ENCODE measurements around the gene IRF9.

The IRF9 gene

GRCh38 chr14:24114532-24115421 lies 46.3 kb upstream of the IRF9 start, which contains the start of the genes DCAF11 and NRL:
DCAF11 (plus strand) TSS chr14:24114777; CDS start chr14:24115595, 818 bp downstream.
NRL (minus strand) TSS chr14:24114949; CDS start chr14:24082848, 32,101 bp downstream.
- Histone ChIP-seq H2BK5ac (ENCODE audit: low read length) (peak within 1 kb of the TSS; percentile 96), H3K4me2 (ENCODE audit: insufficient read depth, low read length, poor library complexity, severe bottlenecking) (peak within 1 kb of the TSS; percentile 91), H4K8ac (ENCODE audit: low read depth, low read length) (peak within 1 kb of the TSS; percentile 86), H2BK120ac (ENCODE audit: low read depth, low read length) (peak within 1 kb of the TSS; percentile 93), H3K4me3 (ENCODE audit: low read length in 2 of 2) (peak within 1 kb of the TSS; percentile 75 to 88), H2AFZ (ENCODE audit: low read length) (peak within 1 kb of the TSS; percentile 96), H3K23ac (ENCODE audit: low read depth, low read length, poor library complexity) (peak within 1 kb of the TSS; percentile 98), H3K4me1 (ENCODE audit: control insufficient read depth in 2 of 2, insufficient read depth in 1 of 2, low read depth in 1 of 2, low read length in 2 of 2) (peaks cover 4 to 8% of the 10 kb centered on the region in 2 donors), H3K27ac (replicated peaks; ENCODE audit: low read length) (peak within 1 kb of the TSS; percentile 98), H2BK12ac (ENCODE audit: low read length) (peak within 1 kb of the TSS; percentile 100), H3K4ac (ENCODE audit: low read length) (no peak within 1 kb of the TSS), H3K27me3 (ENCODE audit: control insufficient read depth in 3 of 3, insufficient read depth in 3 of 3, low read depth in 1 of 3, low read length in 3 of 3) (no peaks in the 10 kb centered on the region), H3K14ac (ENCODE audit: low read length) (peak within 1 kb of the TSS; percentile 97), H3K9ac (ENCODE audit: low read depth, low read length, poor library complexity) (peak within 1 kb of the TSS; percentile 94), H3K36me3 (replicated peaks in 1 of 2; ENCODE audit: control insufficient read depth in 2 of 2, insufficient read depth in 2 of 2, low read length in 2 of 2) (peaks cover 13 to 39% of the 10 kb centered on the region in 2 donors), H3K79me1 (ENCODE audit: low read depth, low read length) (no peaks in the 10 kb centered on the region), H2AK5ac (ENCODE audit: low read depth, low read length) (peak within 1 kb of the TSS; percentile 82), H4K91ac (ENCODE audit: low read depth, low read length, poor library complexity) (peak within 1 kb of the TSS; percentile 96), H3K9me3 (replicated peaks in 1 of 2; ENCODE audit: control insufficient read depth in 2 of 2, insufficient read depth in 1 of 2, low read depth in 1 of 2, low read length in 2 of 2) (no peaks in the 10 kb centered on the region), H3K18ac (ENCODE audit: low read length) (peak within 1 kb of the TSS; percentile 100), H2BK15ac (ENCODE audit: low read length) (peak within 1 kb of the TSS; percentile 87)
- whole genome bisulfite sequencing, 2 donors (ENCODE audit: extremely low coverage in 2 of 2, insufficient read length in 2 of 2, insufficient replicate concordance in 1 of 2): no CpG with 5 or more reads among the region's 65 CpGs
- peak; percentile 99 for DNase-seq (ENCODE audit: low spot score)

GRCh38 chr14:24115422-24116127 lies 45.5 kb upstream of the IRF9 start:
- Histone ChIP-seq H3K23ac (ENCODE audit: low read depth, low read length, poor library complexity) (no peak overlapping the region), H4K8ac (ENCODE audit: low read depth, low read length) (no peak overlapping the region), H3K36me3 (replicated peaks in 1 of 2; ENCODE audit: control insufficient read depth in 2 of 2, insufficient read depth in 2 of 2, low read length in 2 of 2) (peaks cover 15 to 43% of the 10 kb centered on the region in 2 donors), H3K27me3 (ENCODE audit: control insufficient read depth in 3 of 3, insufficient read depth in 3 of 3, low read depth in 1 of 3, low read length in 3 of 3) (no peaks in the 10 kb centered on the region), H2AK5ac (ENCODE audit: low read depth, low read length) (no peak overlapping the region), H3K14ac (ENCODE audit: low read length) (no peak overlapping the region), H2AFZ (ENCODE audit: low read length) (peak overlapping the region; percentile 96), H3K79me1 (ENCODE audit: low read depth, low read length) (no peaks in the 10 kb centered on the region), H3K4me3 (ENCODE audit: low read length in 2 of 2) (peak overlapping the region; percentile 75 to 87), H3K9me3 (replicated peaks in 1 of 2; ENCODE audit: control insufficient read depth in 2 of 2, insufficient read depth in 1 of 2, low read depth in 1 of 2, low read length in 2 of 2) (no peaks in the 10 kb centered on the region), H2BK12ac (ENCODE audit: low read length) (no peak overlapping the region), H4K91ac (ENCODE audit: low read depth, low read length, poor library complexity) (no peak overlapping the region), H2BK5ac (ENCODE audit: low read length) (no peak overlapping the region), H3K4ac (ENCODE audit: low read length) (no peak overlapping the region), H3K27ac (replicated peaks; ENCODE audit: low read length) (no peak overlapping the region), H3K4me1 (ENCODE audit: control insufficient read depth in 2 of 2, insufficient read depth in 1 of 2, low read depth in 1 of 2, low read length in 2 of 2) (peaks cover 4 to 8% of the 10 kb centered on the region in 2 donors), H2BK15ac (ENCODE audit: low read length) (no peak overlapping the region), H3K4me2 (ENCODE audit: insufficient read depth, low read length, poor library complexity, severe bottlenecking) (peak overlapping the region; percentile 88), H2BK120ac (ENCODE audit: low read depth, low read length) (no peak overlapping the region), H3K9ac (ENCODE audit: low read depth, low read length, poor library complexity) (no peak overlapping the region), H3K18ac (ENCODE audit: low read length) (no peak overlapping the region)
- no CpG with 5 or more reads among the region's 14 CpGs for WGBS, 2 donors (ENCODE audit: extremely low coverage in 2 of 2, insufficient read length in 2 of 2, insufficient replicate concordance in 1 of 2)
- DNase-seq (ENCODE audit: low spot score): no peak

- H3K27me3 ChIP-seq (ENCODE audit: control insufficient read depth in 3 of 3, insufficient read depth in 3 of 3, low read depth in 1 of 3, low read length in 3 of 3): no peaks in the 10 kb centered on the region
- peak overlapping the region in 1 of 2 donors; percentile 75 for H3K4me3 ChIP-seq (ENCODE audit: low read length in 2 of 2)
- no peak overlapping the region for H2AK5ac ChIP-seq (ENCODE audit: low read depth, low read length)
- no peaks in the 10 kb centered on the region for H3K9me3 ChIP-seq (replicated peaks in 1 of 2; ENCODE audit: control insufficient read depth in 2 of 2, insufficient read depth in 1 of 2, low read depth in 1 of 2, low read length in 2 of 2)
- no peak overlapping the region for H3K4ac ChIP-seq (ENCODE audit: low read length)
- no CpG with 5 or more reads among the region's 6 CpGs for WGBS, 2 donors (ENCODE audit: extremely low coverage in 2 of 2, insufficient read length in 2 of 2, insufficient replicate concordance in 1 of 2)
- H3K79me1 ChIP-seq (ENCODE audit: low read depth, low read length): no peaks in the 10 kb centered on the region
- H3K9ac ChIP-seq (ENCODE audit: low read depth, low read length, poor library complexity): no peak overlapping the region
- no peak overlapping the region for H3K18ac ChIP-seq (ENCODE audit: low read length)
- H4K91ac ChIP-seq (ENCODE audit: low read depth, low read length, poor library complexity): no peak overlapping the region
- no peak overlapping the region for H3K27ac ChIP-seq (replicated peaks; ENCODE audit: low read length)
- no peak overlapping the region for H3K23ac ChIP-seq (ENCODE audit: low read depth, low read length, poor library complexity)
- H2BK15ac ChIP-seq (ENCODE audit: low read length): no peak overlapping the region
- no peak overlapping the region for H2AFZ ChIP-seq (ENCODE audit: low read length)
- DNase-seq (ENCODE audit: low spot score): no peak
- no peak overlapping the region for H3K4me2 ChIP-seq (ENCODE audit: insufficient read depth, low read length, poor library complexity, severe bottlenecking)
- H2BK120ac ChIP-seq (ENCODE audit: low read depth, low read length): no peak overlapping the region
- H3K14ac ChIP-seq (ENCODE audit: low read length): no peak overlapping the region
- H3K4me1 ChIP-seq (ENCODE audit: control insufficient read depth in 2 of 2, insufficient read depth in 1 of 2, low read depth in 1 of 2, low read length in 2 of 2): peaks cover 4 to 8% of the 10 kb centered on the region in 2 donors
- no peak overlapping the region for H2BK12ac ChIP-seq (ENCODE audit: low read length)
- peaks cover 20 to 50% of the 10 kb centered on the region in 2 donors for H3K36me3 ChIP-seq (replicated peaks in 1 of 2; ENCODE audit: control insufficient read depth in 2 of 2, insufficient read depth in 2 of 2, low read length in 2 of 2)
- no peak overlapping the region for H4K8ac ChIP-seq (ENCODE audit: low read depth, low read length)
- no peak overlapping the region for H2BK5ac ChIP-seq (ENCODE audit: low read length)
These were observed 44.8 kb upstream of the IRF9 start for GRCh38 chr14:24116128-24116814.
